NCI-H1930 (cell line): ENCODE results near the gene GRM7.

Experiments used
- DNase-seq, 2 experiments: peaks; one replicate each; lab custom pipeline; 2025; lab: John Stamatoyannopoulos, UW

GRM7 gene

GRCh38 chr3:7307410-7307809 is 446.5 kb downstream of the GRM7 start:
- no peak for DNase-seq

- no peak for DNase-seq
These were observed 448.8 kb downstream of the GRM7 start for GRCh38 chr3:7309641-7310102.

- no peak for DNase-seq
These were observed 454.1 kb downstream of the GRM7 start for GRCh38 chr3:7315037-7315436.

- DNase-seq: no peak
These were observed 462.2 kb downstream of the GRM7 start for GRCh38 chr3:7322957-7323669.

DNA sequence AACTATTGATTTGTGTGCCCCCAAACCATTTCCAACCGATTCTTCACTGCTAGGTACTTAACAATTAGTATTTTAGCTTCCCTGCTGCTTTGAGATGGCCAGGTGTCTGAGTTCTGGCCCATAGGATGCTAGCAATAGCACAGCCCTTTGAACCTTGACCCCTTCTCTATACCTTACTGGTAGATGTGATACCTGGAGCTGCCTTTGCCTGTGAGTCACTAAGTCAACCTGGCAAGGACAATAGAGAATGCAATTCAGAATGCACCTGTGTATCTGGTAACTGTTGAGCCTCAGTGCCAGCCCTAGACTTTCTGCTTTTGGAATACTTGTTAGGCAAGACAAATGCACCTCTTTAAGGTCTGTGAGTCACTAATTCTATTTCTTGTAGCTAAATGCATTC is 467.4 kb downstream of the GRM7 start:
- DNase-seq: no peak

GRCh38 chr3:7332696-7333095 is 471.8 kb downstream of the GRM7 start:
- no peak for DNase-seq

GRCh38 chr3:7333125-7333524 is 472.2 kb downstream of the GRM7 start:
- no peak for DNase-seq

DNA sequence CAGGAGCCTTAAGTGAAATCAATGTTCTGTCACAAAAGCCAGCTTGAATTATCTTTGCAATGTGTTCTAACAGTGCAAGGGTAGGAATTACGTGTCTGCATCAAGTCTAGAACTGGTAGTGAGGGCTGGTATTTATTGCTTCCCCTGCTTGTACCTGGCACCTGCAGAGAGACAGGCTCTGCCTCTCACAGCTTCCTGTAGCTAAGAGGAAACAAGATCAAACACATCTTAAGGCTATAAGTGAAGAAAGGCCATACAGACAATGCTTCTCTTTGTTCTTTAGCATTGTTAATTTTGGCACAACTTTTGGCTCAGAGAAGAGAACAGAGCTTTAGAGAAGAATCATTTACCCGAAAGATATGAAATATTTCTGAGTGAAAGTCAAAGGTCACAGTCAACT is 479.9 kb downstream of the GRM7 start:
- DNase-seq: no peak

DNA sequence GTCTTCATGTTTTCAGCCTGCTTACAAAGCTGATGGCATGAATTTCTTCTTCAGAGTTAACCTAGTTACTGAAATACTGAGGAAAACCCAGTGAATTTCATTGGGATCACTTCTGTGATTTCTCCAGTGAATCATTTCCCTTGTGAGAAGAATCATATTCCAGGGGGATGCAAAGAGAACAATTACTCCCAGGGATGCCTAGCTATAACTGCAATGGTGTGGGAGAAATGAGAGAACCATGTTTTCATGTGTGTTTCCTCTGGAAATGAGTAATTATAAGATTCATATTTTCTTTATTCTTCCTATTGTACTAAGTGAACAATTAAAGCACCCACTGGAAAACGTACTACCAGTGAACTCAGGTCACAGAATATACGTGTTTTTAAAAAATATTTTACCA is 485.4 kb downstream of the GRM7 start:
- no peak for DNase-seq

- no peak for DNase-seq
These were observed 496.2 kb downstream of the GRM7 start for GRCh38 chr3:7357101-7357500.

- no peak for DNase-seq
These were observed 507.1 kb downstream of the GRM7 start for GRCh38 chr3:7367968-7368367.

DNA sequence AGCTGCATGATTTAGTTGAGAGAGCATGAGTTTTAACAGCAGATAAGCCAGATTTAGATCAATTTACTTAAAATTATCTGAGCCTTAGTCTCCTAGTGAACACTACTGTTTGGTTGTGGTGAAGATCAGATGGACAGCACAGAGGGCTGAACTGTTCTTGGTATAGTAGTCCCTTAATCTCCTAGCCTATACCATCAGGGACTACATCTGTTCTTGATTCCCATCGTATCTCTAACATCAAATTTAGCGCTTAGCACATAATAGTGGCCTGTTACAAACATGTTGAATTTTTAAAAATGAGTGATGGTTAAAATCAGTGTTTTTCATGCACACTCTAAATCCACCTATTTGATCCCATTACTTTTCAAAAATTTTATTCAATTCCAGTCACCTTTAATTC is 507.7 kb downstream of the GRM7 start:
- no peak for DNase-seq

DNA sequence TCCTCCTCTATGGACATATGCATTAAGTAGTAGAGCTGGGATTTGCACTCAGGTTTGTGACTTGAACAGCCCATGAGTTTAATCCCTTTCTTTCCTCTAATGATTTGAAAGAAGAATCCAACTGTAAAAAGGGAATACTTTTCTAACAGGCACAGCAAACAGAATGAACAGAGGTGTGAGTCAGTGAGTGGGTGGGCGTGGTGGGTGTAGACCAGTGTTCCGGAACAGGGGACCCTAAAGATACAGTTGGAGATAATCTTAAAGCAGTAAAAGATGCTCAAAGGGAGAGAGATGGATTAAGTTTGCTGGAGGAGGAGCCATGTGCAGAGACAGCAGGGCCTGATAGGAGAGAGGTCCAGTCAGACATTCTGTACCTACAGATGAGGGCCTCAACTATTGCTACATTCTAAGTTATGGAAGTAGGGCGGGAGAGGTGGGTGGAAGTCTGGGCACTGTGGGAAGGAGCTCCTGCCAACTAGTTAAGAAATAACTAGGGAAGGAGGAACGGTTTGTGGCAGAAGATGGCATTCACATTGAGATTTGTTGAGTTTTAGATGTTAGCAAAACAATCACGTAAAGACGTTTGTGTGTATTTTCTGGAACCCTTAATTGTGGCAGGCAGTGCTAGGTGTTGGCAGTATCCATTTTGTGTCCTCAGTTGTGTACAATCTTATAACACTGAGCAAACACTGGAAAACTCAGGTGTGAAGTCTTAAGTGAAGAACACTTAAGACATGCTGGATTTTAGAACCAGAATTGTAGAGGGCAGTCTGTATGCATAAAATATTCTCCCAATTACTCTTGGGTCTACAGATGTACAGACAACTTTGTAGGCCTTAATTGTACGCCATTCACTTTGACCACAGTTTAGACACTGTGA is 511.0 kb downstream of the GRM7 start:
- no peak for DNase-seq

DNA sequence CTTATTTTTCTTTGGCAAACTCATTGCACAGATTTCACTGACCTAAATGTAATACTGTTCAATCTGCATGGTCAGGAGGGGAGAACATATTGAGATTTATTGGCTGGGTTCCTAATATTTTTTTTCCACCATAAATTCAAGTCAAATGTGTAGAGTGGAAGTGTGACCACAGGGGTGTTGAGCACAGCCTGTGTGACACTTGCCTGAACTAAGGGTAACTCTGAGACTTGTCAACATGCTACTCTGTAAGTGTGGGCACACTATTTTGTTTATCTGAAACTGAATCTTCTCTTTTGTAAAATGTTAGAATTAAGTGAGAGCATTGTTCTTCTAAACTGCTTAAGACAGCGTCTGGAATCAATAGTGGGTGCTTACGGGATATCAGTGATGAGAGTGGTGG is 516.2 kb downstream of the GRM7 start:
- no peak for DNase-seq

GRCh38 chr3:7381741-7382140 is 520.8 kb downstream of the GRM7 start:
- no peak for DNase-seq

DNA sequence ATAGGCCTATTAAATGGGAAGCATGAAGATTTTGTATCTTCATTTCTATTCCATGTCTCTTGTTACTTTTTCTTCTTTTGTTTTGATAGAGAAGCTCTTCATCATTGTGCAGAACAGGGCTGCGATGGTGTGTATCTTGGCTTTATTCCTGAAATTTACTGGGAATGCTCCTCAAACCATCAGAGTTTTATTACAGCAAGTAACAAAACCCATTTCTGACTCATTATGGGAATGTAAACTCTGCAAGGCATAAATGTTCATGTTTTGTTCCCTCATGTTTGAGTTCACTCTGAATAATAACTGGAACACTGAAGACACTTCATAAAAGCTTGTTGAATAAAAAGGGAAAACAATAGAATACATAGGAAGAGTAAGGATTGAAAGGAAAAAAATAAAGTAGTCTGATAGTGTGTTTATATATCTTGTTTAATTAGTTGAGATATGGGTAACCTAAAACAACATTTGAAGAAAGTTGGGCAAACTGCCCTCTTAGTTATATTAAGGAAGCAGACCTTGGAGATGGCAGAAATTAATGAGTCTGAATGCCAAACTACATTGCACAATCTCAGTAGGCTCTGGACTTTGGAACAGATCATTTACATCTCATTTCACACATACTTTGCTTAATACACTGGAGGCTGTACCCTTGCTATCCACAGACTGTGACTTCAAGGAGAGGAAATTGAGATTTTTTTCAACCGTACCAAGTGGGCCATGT is 521.5 kb downstream of the GRM7 start:
- no peak for DNase-seq

GRCh38 chr3:7385635-7386034 is 524.7 kb downstream of the GRM7 start:
- no peak for DNase-seq

- DNase-seq: no peak
These were observed 527.1 kb downstream of the GRM7 start for GRCh38 chr3:7388026-7388425.

DNA sequence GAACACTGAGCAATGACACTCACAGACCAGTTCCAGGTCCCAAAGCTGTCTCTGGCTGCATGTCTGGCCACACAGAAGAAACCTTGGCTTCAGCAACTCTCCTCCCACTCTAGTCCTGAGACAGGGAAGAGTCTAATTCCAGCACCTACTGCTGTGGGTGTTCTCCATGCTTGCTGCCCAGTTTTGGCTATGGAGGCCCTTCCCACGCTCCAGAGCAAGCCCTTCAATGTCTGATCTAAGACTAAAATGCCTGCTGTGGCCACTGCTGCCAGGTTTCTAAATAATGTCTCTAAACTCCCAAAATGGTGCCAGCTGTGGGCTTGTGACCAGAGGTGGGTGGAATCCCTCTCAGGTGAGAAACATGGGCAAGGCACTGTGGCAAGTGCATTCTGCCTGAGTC is 531.3 kb downstream of the GRM7 start:
- no peak for DNase-seq

- DNase-seq: no peak
These were observed 533.2 kb downstream of the GRM7 start for GRCh38 chr3:7393944-7394605.

- DNase-seq: no peak
These were observed 535.6 kb downstream of the GRM7 start for GRCh38 chr3:7396534-7396933.

DNA sequence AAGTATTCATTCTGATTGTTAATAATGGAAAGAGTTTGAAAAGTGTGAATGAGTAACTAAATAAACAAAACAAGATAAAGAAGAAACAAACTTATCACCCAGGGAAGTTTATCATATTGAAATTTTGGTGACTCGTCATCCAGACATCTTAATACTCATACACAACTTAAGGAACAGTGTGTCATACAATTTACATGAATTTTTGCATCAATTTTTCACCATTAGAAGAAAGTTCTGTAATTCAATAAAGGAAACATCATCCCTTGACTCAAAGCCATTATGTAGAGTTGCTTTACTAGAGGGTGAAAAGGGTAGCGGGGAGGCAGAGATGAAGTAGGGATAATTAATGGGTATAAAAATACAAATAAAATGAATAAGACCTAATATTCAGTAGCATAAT is 536.2 kb downstream of the GRM7 start:
- no peak for DNase-seq
